ENCODE data around the gene FXYD1. TPM values are rescaled to one million over a fixed set of nuclear protein-coding genes. Genes with fewer than 3 reads are reported as not detected.

FXYD1 gene
- total RNA-seq, 2 experiments from 2014 or later, result 0.57 to 11.5 TPM

GRCh38 chr19:35112995-35113688, 25.5 kb upstream of the FXYD1 start:
- CTCF ChIA-PET (ENCODE audit: unreplicated experiment), result no interaction called here
- Histone ChIP-seq H3K4me3 (ENCODE audit: low read depth, low read length, poor library complexity, severe bottlenecking) (no peak overlapping the region), H3K4me2 (ENCODE audit: low read length) (no peak overlapping the region), H4K20me1 (ENCODE audit: insufficient read depth, low read length) (no peaks in the 10 kb centered on the region), H2AFZ (ENCODE audit: low read length) (no peak overlapping the region), H3K9me3 (ENCODE audit: low read length) (no peaks in the 10 kb centered on the region), H3K36me3 (ENCODE audit: insufficient read depth, low read length) (no peaks in the 10 kb centered on the region), H3K27ac (ENCODE audit: low read depth, low read length, poor library complexity, severe bottlenecking) (no peak overlapping the region), H3K9me2 (ENCODE audit: insufficient read depth, low read length) (no peaks in the 10 kb centered on the region), H3K79me2 (ENCODE audit: insufficient read depth, low read depth, low read length) (no peaks in the 10 kb centered on the region), H3K4me1 (ENCODE audit: insufficient read depth, low read length, poor library complexity, severe bottlenecking) (no peaks in the 10 kb centered on the region)
- BruUV-seq (replicated peaks), result no TSS peak
- POLR2A ChIA-PET, result no interaction called here
- intact Hi-C loops (cut with micrococcal nuclease; ENCODE audit: unreplicated experiment), result no loop called here
- DNase-seq (ENCODE audit: low spot score), result no peak
- TF ChIP-seq CTCF (conservative IDR thresholded peaks at IDR 0.05; ENCODE audit: low read length), result no peak
- no peak for TF ChIP-seq EZH2phosphoT487 (IDR thresholded peaks at IDR 0.05; ENCODE audit: borderline replicate concordance, low read depth, low read length)

- H2AFZ ChIP-seq (ENCODE audit: low read length), result peak overlapping the region; percentile 83
- no peaks in the 10 kb centered on the region for H4K20me1 ChIP-seq (ENCODE audit: insufficient read depth, low read length)
- intact Hi-C loops (cut with micrococcal nuclease; ENCODE audit: unreplicated experiment), result loop anchor here (1.0 kb wide), 3 partner anchors 21 to 103 kb away; partner anchors contain the start of gene LGI4
- ChIA-PET CTCF (ENCODE audit: unreplicated experiment) (interaction anchor here (0.6 to 1.0 kb wide), 2 partner anchors 27 to 171 kb away, joined by 3 read pairs; no protein-coding TSS in a partner anchor), POLR2A (interaction anchor here (0.8 to 1.2 kb wide), 2 partner anchors 10 to 53 kb away, joined by 3 read pairs; no protein-coding TSS in a partner anchor)
- TF ChIP-seq CTCF (conservative IDR thresholded peaks at IDR 0.05; ENCODE audit: low read length) (peak; percentile 97), EZH2phosphoT487 (IDR thresholded peaks at IDR 0.05; ENCODE audit: borderline replicate concordance, low read depth, low read length) (no peak)
- no peaks in the 10 kb centered on the region for H3K36me3 ChIP-seq (ENCODE audit: insufficient read depth, low read length)
- H3K4me1 ChIP-seq (ENCODE audit: insufficient read depth, low read length, poor library complexity, severe bottlenecking), result no peaks in the 10 kb centered on the region
- peak; percentile 79 for DNase-seq (ENCODE audit: low spot score)
- H3K9me2 ChIP-seq (ENCODE audit: insufficient read depth, low read length), result no peaks in the 10 kb centered on the region
- H3K27ac ChIP-seq (ENCODE audit: low read depth, low read length, poor library complexity, severe bottlenecking), result no peak overlapping the region
- H3K4me3 ChIP-seq (ENCODE audit: low read depth, low read length, poor library complexity, severe bottlenecking), result peak overlapping the region; percentile 43
- BruUV-seq (replicated peaks), result no TSS peak
- no peaks in the 10 kb centered on the region for H3K9me3 ChIP-seq (ENCODE audit: low read length)
- H3K79me2 ChIP-seq (ENCODE audit: insufficient read depth, low read depth, low read length), result no peaks in the 10 kb centered on the region
- peak overlapping the region; percentile 61 for H3K4me2 ChIP-seq (ENCODE audit: low read length)
Measured at GRCh38 chr19:35114353-35115176, 24.1 kb upstream of the FXYD1 start.
